Measurements from ENCODE around the gene DAGLB. TPM values are rescaled to one million over a fixed set of nuclear protein-coding genes. Genes with fewer than 3 reads are reported as not detected.

Gene DAGLB
- total and polyA plus RNA-seq, 10 of the 15 experiments (the other 5 are each of a cell fraction or from before 2014, with no cell fraction given), result 1.2 to 13.3 (median 10.1) TPM

- Histone ChIP-seq H3K79me2 (ENCODE audit: control insufficient read depth, insufficient read depth, low read length) (no peaks in the 10 kb centered on the region), H3K4me1 (ENCODE audit: control insufficient read depth, insufficient read depth, low read length) (no peaks in the 10 kb centered on the region)
- TF ChIP-seq FOS (IDR thresholded peaks at IDR 0.05; ENCODE audit: borderline replicate concordance, extremely low read depth, insufficient read length) (no peak), CBX3 (IDR thresholded peaks at IDR 0.05; ENCODE audit: borderline replicate concordance, low read depth) (no peak), POLR2AphosphoS5 (IDR thresholded peaks at IDR 0.05; ENCODE audit: low read length) (no peak), HDGF (IDR thresholded peaks at IDR 0.05) (no peak), MTA2 (IDR thresholded peaks at IDR 0.05; ENCODE audit: low read depth) (no peak), IKZF2 (IDR thresholded peaks at IDR 0.05) (no peak), TCF12 (IDR thresholded peaks at IDR 0.05; ENCODE audit: low read depth, low read length) (no peak), MYB (IDR thresholded peaks at IDR 0.05; ENCODE audit: borderline replicate concordance, low read depth, low read length) (no peak), ASH2L (IDR thresholded peaks at IDR 0.05; ENCODE audit: borderline replicate concordance, low read depth) (no peak), PAX8 (IDR thresholded peaks at IDR 0.05) (no peak), TAF1 (IDR thresholded peaks at IDR 0.05; ENCODE audit: borderline replicate concordance, low read depth, low read length) (no peak), SUZ12 (IDR thresholded peaks at IDR 0.05; ENCODE audit: unreplicated experiment) (no peak), ELK1 (IDR thresholded peaks at IDR 0.05; ENCODE audit: low read depth, low read length) (no peak), BMI1 (IDR thresholded peaks at IDR 0.05; ENCODE audit: borderline replicate concordance) (no peak)
- TF ChIP-seq, protein P1, sequence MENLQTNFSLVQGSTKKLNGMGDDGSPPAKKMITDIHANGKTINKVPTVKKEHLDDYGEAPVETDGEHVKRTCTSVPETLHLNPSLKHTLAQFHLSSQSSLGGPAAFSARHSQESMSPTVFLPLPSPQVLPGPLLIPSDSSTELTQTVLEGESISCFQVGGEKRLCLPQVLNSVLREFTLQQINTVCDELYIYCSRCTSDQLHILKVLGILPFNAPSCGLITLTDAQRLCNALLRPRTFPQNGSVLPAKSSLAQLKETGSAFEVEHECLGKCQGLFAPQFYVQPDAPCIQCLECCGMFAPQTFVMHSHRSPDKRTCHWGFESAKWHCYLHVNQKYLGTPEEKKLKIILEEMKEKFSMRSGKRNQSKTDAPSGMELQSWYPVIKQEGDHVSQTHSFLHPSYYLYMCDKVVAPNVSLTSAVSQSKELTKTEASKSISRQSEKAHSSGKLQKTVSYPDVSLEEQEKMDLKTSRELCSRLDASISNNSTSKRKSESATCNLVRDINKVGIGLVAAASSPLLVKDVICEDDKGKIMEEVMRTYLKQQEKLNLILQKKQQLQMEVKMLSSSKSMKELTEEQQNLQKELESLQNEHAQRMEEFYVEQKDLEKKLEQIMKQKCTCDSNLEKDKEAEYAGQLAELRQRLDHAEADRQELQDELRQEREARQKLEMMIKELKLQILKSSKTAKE (IDR thresholded peaks at IDR 0.05; ENCODE audit: low read depth, poor library complexity, severe bottlenecking), result no peak
- TF ChIP-seq, protein P2, sequence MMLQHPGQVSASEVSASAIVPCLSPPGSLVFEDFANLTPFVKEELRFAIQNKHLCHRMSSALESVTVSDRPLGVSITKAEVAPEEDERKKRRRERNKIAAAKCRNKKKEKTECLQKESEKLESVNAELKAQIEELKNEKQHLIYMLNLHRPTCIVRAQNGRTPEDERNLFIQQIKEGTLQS (IDR thresholded peaks at IDR 0.05; ENCODE audit: borderline replicate concordance, extremely low read depth, low read depth, low read length), result no peak
- TF ChIP-seq, protein P3, sequence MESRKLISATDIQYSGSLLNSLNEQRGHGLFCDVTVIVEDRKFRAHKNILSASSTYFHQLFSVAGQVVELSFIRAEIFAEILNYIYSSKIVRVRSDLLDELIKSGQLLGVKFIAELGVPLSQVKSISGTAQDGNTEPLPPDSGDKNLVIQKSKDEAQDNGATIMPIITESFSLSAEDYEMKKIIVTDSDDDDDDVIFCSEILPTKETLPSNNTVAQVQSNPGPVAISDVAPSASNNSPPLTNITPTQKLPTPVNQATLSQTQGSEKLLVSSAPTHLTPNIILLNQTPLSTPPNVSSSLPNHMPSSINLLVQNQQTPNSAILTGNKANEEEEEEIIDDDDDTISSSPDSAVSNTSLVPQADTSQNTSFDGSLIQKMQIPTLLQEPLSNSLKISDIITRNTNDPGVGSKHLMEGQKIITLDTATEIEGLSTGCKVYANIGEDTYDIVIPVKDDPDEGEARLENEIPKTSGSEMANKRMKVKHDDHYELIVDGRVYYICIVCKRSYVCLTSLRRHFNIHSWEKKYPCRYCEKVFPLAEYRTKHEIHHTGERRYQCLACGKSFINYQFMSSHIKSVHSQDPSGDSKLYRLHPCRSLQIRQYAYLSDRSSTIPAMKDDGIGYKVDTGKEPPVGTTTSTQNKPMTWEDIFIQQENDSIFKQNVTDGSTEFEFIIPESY (IDR thresholded peaks at IDR 0.05), result no peak
Observed at GRCh38 chr7:6425948-6426347, 21.8 kb downstream of the DAGLB start.

More at GRCh38 chr7:6425948-6426347, 21.8 kb downstream of the DAGLB start:
- BruUV-seq (replicated peaks), result no TSS peak
- peaks cover 0 to 5% of the 10 kb centered on the region in 2 experiments; a peak in 2 of 4 replicates for H3K36me3 ChIP-seq (ENCODE audit: control insufficient read depth in 2 of 2, insufficient read depth in 2 of 2, low read length in 1 of 2)
- ChIA-PET RAD21 (ENCODE audit: unreplicated experiment) (no interaction called here), SMC1A (ENCODE audit: uncharacterized antibody, unreplicated experiment) (interaction anchor here (1.5 kb wide), 1 partner anchor 11 kb away, joined by 5 read pairs; no protein-coding TSS in a partner anchor), POLR2A (interaction anchor here (0.6 to 1.2 kb wide), 2 partner anchors 14 to 429 kb away, joined by 4 to 6 read pairs; no protein-coding TSS in a partner anchor), CTCF (no interaction called here)
- intact Hi-C loops (cut with micrococcal nuclease; ENCODE audit: unreplicated experiment) (no loop called here), in situ Hi-C loops (cut with MboI) (no loop called here)
- H3K4me3 ChIP-seq, result no peak overlapping the region
- no peaks in the 10 kb centered on the region for H3K27me3 ChIP-seq (replicated peaks in 1 of 2; ENCODE audit: control insufficient read depth in 2 of 2, insufficient read depth in 2 of 2, low read length in 1 of 2)
- ATAC-seq (no peak), FAIRE-seq (no peak), DNase-seq (ENCODE audit: low read depth, low spot score) (no peak)
- H3K9ac ChIP-seq (ENCODE audit: control insufficient read depth, insufficient read depth, low read length), result no peak overlapping the region
- H4K20me1 ChIP-seq (ENCODE audit: control insufficient read depth, insufficient read depth), result no peaks in the 10 kb centered on the region
- H2AFZ ChIP-seq (ENCODE audit: control insufficient read depth, low read depth, low read length), result no peak overlapping the region
- 94% methylated on average over 15 of the region's 15 CpGs for WGBS (ENCODE audit: insufficient coverage, insufficient replicate concordance, low lambda C conversion rate, missing lambda C conversion rate)
- H3K9me3 ChIP-seq (replicated peaks; ENCODE audit: control insufficient read depth, insufficient read depth, low read length), result no peaks in the 10 kb centered on the region
- no peak overlapping the region for H3K27ac ChIP-seq (ENCODE audit: control insufficient read depth, insufficient read depth)
- no peak overlapping the region for H3K4me2 ChIP-seq (ENCODE audit: control insufficient read depth, insufficient read depth)
